ENCODE measurements around the gene GDF2.

The GDF2 gene

DNA sequence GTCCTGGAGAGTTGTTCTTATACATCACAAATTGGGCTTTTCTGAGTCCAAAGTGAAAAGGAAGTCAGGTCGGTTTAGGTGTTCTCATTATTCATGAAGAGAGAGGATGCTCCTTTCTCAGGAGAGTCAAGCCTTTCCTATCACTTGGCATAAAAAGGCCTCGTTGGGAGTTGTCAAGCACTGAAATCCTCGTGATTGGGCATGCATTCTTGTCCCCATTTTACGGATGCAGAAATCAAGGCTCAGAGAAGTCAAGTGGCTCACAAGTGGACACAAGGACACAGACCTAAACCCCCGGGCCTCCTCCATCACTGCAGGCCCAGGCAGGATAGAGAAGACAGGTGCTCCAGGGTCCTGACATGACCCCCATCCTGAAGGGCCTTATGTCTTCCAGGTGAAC lies 34.5 kb downstream of the GDF2 start:
- no peak for FAIRE-seq

DNA sequence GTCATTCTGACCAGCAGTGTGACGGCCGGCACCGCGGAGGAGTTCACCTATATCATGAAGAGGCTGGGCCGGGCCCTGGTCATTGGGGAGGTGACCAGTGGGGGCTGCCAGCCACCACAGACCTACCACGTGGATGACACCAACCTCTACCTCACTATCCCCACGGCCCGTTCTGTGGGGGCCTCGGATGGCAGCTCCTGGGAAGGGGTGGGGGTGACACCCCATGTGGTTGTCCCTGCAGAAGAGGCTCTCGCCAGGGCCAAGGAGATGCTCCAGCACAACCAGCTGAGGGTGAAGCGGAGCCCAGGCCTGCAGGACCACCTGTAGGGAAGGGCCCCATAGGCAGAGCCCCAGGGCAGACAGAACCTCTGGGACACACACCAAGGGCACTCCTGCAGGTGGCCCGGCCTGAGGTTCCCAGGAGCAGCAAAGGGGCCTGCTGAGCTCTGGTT lies 34.9 kb downstream of the GDF2 start:
- FAIRE-seq: no peak

DNA sequence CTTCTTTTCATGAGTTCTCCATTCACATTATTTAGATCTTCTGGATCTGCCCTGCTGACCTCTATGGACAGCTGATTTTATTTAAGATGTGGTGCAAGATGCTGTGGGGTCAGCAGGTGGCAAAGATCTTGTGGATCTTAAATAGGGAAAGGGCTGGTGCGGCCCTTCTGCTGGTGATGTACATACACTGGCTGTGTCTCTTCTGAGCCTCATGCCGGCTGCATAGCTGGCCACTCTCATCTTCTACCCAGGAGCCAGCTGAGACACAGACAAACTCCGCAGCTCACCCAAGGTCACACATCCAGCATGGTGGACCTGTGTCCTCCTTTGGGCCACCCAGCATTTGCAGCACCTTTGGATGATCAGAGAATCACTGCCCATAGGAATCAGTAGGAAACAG lies 35.7 kb downstream of the GDF2 start:
- no peak for FAIRE-seq

DNA sequence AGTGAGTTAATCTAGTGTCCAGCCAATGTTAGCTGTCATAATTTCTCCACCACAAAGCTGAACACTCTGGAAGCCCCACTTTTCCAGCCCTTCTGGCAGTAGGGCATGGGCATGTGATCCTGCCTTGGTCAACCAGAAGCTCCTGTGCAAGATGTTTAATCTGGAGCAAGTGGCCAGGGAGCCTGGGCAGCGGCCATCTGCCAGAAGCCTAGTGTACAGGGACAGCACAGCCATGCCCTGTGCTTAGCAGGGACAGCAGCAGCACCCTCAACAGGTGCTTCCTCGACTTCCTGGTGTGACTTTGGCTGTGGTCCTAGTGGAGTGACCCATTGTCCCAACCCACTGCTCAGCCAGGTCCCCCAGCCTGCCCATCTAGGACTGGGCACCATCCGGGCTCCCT lies 36.2 kb downstream of the GDF2 start:
- no peak for FAIRE-seq

DNA sequence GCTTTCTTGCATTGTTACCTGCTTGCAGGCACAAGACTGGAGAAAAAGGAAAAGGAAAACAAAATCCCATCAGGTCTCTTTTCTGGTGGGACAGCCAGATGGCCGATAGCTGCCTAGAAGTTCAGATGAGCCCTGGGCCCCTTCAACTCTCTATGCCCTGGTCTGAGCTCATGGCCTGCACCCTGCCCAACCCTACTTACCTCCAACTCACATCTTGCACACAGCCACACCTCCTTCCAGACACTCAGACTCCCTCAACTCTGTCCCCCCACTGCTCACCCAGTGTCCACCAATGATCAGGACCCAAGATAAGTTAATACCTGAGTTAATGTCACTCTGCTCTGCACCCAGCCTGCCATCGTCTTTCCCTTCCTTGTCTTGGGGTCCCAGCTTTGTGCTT lies 36.8 kb downstream of the GDF2 start:
- no peak for FAIRE-seq

DNA sequence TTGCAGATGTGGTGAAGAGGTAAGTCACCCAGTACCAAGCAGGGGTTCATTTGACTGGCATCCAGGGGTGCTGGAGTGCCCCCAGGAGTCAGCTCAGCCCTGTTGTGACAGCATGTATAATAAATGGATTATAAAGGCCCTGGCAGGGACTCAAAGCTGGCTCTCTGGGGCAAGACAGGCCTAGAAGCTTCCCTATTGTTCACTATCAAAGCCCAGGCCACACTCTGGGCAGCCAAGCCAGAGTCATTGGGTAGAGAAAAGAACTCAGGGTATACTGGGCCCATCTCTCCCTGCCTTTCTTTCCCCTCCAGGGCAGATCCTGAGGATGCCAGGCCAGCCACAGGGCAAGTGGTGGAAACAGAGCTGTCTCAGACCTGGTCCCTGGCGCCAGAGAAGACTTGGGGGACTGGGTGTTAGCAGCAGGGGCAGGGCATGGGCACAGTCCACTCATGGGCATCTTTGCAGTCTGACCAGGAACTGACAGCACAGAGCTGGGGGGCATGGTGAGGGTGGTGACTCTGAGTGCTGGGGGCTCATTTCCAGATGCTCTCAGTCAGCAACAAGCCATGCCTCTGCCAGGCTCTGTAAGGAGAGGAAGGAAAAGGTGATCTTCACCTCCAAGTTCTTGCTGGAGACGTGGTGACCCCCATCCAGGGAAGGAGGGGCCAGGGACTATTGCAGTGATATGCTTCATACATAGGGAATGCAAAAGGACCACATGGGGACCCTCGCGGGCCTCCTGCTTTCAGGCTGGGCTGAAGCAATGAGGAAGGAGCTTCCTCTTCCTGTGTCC lies 37.6 kb downstream of the GDF2 start:
- no peak for FAIRE-seq

DNA sequence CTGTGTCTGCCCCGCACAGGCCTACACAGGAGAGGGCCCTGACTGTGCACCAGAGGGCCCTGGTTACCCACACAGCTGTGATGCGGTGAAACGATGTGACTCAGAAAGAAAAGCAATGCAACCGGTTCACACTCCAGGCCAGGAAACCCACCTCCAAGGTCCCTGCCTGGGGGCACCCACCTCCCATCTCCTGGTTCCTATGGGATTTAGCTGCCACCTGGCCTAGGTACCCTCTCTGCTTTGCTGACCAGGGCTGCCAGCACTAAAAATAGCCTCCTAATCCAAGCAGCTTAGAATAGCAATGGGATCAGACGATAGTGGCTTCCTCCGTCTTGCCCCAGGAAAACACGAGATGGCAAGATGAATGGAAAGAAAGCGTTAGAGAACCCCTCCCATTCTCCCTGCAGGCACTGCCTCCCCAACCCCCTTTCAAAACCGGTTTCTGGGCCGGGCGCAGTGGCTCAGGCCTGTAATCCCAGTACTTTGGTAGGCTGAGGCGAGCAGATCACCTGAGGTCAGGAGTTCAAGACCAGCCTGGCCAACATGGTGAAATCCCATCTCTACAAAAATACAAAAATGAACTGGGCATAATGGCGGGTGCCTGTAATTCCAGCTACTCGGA lies 38.3 kb downstream of the GDF2 start:
- no peak for FAIRE-seq

DNA sequence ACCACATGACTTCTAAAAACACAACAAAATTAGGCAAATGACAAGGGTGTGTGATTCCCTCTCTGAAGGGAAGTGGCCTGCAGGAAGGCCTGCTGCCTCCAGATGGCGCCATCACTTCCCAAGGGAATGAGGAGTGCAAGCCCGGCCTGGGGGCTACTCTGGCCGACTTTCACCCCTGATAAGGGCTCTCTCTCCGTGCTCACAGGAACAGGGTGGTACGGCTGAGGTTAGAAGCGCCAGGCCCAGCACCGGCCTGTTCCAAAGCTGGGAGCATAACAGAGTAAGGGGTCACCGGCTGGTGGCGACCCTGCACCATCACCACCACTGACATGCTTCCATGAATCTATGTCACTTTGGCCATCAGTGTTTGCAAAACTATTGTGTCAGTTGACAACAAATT lies 39.0 kb downstream of the GDF2 start:
- no peak for FAIRE-seq

DNA sequence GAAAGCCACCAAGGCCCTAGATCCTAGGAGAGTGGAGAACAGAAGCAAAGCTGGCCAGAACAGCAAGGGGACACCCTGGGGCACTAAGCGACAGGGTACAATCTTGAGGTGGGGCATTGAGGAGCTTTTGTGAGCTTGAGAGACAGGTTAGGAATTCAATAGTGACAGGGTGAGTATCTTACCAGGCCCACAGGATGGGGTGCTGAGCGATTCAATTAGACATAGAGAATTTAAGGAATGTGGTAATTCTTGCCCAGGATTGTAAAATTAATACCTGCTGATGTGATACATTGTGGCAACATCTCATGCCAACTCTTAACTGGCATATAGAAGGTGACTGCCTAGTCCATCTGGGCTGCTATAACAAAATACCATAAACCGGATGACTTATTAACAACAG lies 39.9 kb downstream of the GDF2 start:
- FAIRE-seq: no peak

DNA sequence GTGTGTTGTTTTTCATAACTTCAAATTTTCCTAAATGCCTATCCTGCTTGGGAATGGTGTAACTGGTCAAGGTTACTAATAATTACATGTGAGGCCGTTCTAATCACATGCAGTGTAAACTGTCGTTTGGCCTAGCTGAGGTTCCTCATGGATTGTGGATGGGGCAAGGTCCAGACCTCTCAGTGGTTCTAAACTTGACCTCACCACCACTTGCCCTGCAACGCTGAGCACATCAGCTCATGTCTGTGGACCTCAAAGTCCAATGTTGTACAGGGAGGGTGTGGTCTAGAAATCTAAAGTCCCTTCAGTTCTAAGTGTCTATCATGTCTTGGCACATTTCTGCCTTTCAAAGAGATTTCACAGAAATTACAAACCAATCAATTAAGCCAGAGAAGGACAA lies 41.5 kb downstream of the GDF2 start:
- no peak for FAIRE-seq

DNA sequence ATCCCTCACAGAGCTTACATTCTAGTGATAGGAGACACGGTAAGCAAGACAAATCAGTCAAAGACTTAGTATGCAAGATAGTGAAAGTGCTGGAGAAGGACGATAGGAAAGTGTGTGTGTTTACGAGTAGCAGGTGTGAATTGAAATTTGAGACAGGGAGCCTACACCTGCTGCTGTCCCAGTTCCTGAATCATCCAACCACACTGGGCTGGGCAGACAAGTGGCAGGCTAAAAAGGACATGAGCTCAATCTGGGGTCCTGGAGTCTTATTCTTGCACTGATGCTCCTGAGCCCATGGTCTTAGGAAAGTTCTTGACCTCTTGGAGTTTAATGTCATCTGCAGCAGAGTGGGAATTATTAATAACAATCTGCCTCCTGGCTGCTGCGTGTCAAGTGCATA lies 42.1 kb downstream of the GDF2 start:
- FAIRE-seq: no peak

DNA sequence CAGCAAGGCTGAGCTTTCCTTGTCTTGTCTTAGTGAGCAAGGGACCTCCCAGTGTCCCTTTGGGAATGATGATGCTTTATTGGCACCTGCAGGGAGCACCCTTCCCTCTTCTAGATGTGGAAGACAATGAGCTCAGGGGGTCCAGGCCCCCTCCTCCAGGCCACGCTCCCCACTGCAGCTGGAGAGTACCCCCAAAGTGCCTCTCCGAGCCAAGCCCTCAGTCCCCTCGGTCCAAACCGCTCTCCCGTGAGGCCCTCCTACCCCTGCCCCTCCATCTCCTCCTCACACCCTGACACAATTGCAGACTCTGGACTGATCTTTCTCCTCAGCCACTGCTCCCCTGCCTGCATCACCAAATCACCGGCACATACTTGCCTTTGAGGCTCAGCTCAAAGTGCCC lies 42.7 kb downstream of the GDF2 start:
- no peak for FAIRE-seq

DNA sequence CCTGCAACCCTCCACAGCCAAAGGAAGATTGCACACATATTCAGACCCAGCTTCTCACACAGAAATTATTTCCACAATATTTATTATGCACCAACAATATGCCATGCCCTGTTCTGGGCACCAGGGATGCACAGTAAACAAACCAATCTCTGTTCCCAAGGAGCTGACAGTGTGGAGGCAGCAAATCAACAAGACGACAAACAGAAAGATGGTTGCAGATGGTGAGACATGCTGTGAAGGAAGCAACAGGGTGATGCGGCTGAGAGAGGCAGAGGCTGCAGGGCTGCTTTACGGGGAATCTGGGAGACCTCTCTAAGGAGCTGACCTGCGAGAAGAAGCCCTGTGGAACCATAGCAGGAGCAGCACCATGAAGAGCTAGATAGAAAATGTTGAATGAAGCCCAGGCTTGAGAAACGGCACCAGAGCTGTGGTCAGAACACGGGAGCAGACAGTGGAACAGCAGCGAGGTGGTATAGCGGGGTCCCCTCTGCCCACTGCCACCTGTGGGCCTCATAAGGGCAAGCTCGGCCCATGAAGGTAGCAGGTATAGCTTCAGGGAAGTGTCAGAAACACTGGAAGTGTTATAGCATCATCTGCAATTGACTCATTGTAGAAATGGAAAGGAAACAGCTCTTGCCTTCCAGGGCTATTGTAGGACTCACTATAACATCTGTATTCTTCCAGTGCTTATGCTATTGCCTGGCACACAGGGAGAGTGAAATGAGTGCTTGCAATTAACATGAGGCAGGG lies 43.4 kb downstream of the GDF2 start:
- FAIRE-seq: no peak

DNA sequence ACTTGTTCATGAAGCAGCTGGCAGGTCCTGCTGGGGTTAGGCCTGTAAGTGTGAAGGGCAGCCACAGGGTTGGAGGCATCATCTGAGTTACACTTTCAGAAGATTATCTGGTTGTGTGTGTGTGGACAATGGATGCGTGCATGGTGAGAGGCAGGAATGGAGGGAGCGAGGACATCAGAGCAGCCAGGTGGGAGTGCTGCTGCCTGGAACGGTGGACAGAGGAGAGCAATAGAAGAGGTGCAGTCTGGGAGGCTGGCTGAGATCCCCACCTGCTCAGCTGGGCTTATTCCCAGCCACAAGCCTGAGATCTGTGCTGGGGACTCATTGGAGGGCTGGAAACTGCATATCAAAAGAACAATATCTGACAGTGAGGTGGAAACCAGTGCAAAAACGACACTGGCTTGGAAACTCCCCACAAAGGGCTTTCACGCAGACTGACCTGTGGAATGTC lies 44.0 kb downstream of the GDF2 start:
- FAIRE-seq: no peak

DNA sequence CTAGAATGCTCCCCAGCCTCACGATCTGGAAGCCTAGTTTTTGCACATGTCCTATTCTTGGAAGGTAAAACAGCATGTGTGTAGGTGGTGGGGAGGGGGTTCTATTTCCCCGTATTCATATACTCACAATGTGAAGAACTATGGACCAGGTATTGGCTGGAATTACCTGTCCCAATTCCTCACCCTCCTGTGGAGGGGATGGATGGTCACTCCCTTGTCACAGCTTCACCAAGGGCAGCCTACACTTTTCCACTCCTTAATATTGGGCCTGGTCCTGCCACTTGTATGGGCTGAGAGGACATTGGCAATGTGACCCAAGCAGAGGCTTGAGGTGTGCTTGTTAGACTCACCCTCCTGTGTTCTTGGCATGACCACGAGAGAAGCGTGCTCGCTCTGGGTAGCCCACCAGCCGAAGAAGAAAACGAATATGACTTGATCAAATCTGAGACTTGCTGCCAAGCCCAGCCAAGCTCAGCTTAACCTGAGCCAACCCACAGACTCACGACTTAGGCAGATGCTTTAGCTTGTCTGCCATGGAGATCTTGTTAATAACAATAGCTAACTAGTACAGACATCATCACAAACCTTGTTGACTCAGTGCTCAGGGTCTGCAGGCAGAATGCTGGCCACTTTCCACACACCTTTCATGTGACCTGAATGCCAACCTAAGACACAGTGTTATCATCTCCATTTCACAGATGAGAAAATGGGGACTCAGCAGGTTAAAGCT lies 44.6 kb downstream of the GDF2 start:
- FAIRE-seq: no peak

DNA sequence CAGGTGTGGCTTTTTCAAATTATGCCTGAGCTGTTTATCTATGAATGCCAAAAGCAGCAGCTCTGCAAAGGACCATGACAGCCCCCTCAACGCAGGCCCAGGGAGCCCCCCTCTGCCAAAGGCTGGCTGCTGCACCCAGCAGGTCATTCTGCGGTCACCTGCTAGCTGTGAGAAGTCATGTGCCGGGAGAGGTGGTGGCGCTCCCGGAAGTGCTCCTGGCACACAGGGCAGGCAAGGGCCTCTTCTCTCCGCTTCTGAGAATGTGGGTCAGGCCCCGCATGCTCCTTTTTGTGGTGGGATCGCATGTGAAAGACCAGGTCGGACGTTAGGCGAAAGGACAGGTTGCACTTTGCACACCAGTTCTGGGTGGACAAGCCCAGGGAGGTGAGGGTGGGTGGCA lies 45.4 kb downstream of the GDF2 start:
- no peak for FAIRE-seq

DNA sequence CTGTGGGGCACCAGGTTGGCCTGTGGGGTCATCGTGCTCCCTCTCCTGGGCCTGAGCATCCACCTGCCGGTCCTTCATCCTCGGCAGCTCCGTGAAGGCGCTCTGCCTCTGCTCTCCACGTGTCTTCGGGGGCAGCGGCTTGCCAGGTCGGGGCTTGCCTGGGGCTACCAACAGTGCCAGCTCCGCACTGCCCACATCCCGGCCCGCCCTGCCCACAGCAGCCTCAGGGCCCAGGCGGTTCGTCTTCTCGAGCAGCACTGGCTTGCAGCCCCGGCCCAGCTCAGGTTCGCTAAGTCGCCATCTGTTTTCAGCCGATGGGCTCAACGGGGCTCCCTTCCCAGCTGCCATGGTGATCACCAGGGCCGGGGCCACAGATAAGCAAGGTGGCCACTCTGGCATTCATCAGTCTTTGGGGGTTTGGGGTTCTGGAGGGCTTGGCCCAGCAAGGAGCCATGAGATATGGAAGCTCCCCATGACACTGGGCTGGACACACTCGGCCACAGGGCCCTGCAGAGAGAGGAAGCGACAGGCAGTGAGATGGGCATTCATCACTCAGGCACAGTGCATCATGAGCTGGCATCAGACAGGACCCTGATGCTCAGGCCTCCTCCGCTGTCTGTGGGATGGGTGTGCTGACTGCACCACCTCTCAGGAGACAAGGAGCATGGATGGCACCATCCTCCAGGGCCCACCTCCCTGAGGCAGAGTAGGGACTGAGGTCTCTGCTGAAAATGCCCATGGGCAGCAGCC lies 46.4 kb downstream of the GDF2 start:
- no peak for FAIRE-seq

DNA sequence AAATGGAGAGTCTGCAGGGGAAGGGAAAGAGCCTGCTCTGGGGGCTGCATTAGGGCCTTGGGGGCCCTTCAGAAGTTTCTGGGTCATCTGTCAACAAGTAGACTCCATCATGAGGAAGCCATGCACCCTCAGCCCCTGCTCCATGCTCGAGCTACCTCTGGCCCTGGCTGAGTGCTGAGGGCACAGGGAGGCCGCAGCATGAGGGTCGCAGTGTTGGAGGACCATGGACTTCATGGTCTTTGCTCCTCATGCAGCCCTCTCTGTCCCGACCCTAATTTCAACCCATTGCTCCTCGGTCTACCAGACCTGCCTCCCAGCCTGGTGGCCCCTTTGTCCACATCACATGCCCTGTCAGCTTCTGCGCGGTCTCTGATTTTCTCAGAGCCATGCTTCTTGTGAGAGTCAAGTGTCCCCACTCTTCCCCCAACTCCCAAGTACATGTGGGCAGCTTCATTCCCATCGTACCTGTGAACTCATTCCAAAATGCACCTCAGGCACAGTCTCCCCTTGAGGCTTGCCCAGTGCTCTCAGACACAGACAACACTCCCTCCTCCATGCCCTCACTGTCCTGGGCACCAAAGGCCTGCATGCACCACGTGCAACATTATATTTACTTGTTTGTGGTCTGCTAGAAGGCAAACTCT lies 47.1 kb downstream of the GDF2 start:
- no peak for FAIRE-seq

DNA sequence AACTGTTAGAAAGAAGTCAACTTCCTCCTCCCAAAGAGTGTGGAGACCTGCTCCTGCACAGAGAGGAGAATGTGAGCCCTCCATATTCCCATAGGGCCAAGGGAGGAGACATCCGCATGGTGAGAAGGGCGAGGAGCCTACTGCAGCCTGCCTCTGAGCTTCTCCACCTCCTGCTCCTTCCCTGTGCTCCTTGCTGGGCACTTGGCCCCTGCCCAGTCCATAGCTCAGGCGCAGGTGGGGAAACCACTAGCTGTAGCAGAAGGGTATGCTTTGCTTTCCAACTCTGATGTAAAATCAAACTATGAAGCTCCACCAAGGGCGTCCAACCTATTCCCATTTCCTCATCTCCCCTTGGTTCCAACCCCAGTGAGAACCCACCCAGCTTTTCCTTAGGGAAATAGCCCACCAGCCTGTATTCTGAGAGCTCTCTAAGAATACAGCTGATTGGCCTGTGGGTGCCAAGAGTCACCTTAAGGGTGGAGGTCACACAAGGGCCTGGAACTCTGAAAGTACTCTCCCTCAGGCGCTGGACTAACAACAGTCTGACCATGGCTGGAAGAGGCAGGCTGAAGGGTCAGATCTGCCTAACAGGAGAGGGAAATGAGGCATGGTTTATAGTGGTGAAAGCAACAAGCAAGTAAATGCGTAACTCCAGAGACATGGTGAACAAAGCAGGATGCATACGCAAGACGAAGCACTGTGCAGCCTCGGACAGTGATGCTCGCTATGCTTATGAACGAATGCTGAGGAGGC lies 47.9 kb downstream of the GDF2 start:
- FAIRE-seq: no peak

DNA sequence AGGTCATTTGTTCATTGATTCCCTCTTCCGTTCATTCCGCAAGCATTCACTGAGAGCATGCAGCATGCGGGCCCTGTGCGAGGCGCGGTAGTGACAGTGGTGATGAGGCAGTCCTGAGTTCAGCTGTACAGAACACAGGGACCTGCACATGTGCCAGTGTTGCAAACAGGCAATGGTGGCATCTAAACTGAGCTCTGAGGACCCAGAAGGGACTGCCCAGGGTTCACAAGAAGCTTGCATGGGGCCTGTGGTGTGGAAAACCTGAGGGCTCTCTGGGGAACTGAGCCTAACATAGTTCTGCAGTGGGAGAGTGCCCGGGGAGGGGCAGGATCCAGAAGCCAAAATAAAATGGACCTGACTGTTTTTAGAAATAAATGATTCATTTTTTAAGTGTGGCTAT lies 48.6 kb downstream of the GDF2 start:
- FAIRE-seq: no peak
